ENCODE measurements around the gene JARID2.
A peak's percentile ranks its signal among the peaks of the same experiment; 100 is the strongest.

JARID2 gene

GRCh38 chr6:15437090-15437635, 191.3 kb downstream of the JARID2 start:
- no peak for DNase-seq (ENCODE audit: low read depth in 3 of 3)

- no peak for DNase-seq (ENCODE audit: low read depth in 3 of 3)
Measured at GRCh38 chr6:15439410-15440025, 193.6 kb downstream of the JARID2 start.

- no peak for DNase-seq (ENCODE audit: low read depth in 3 of 3)
Measured at GRCh38 chr6:15440040-15440439, 194.2 kb downstream of the JARID2 start.

- DNase-seq (ENCODE audit: low read depth in 3 of 3), result peak in 1 of 3 donors; percentile 17
Measured at GRCh38 chr6:15441215-15441868, 195.5 kb downstream of the JARID2 start.

- DNase-seq (ENCODE audit: low read depth in 3 of 3), result no peak
Measured at GRCh38 chr6:15441981-15442380, 196.1 kb downstream of the JARID2 start.

- DNase-seq (ENCODE audit: low read depth in 3 of 3), result no peak
Measured at GRCh38 chr6:15442467-15442866, 196.6 kb downstream of the JARID2 start.

- DNase-seq (ENCODE audit: low read depth in 3 of 3), result no peak
Measured at GRCh38 chr6:15443119-15443830, 197.4 kb downstream of the JARID2 start.

- no peak for DNase-seq (ENCODE audit: low read depth in 3 of 3)
Measured at GRCh38 chr6:15444081-15444731, 198.3 kb downstream of the JARID2 start.

GRCh38 chr6:15444881-15445280, 199.0 kb downstream of the JARID2 start:
- no peak for DNase-seq (ENCODE audit: low read depth in 3 of 3)

- DNase-seq (ENCODE audit: low read depth in 3 of 3), result no peak
Measured at GRCh38 chr6:15447546-15448267, 201.8 kb downstream of the JARID2 start.

- no peak for DNase-seq (ENCODE audit: low read depth in 3 of 3)
Measured at GRCh38 chr6:15449011-15449410, 203.1 kb downstream of the JARID2 start.

- DNase-seq (ENCODE audit: low read depth in 3 of 3), result no peak
Measured at GRCh38 chr6:15451738-15452137, 205.9 kb downstream of the JARID2 start.

GRCh38 chr6:15452182-15452941, 206.5 kb downstream of the JARID2 start:
- no peak for DNase-seq (ENCODE audit: low read depth in 3 of 3)

GRCh38 chr6:15453186-15453585, 207.3 kb downstream of the JARID2 start:
- DNase-seq (ENCODE audit: low read depth in 3 of 3), result no peak

GRCh38 chr6:15453622-15454021, 207.8 kb downstream of the JARID2 start:
- no peak for DNase-seq (ENCODE audit: low read depth in 3 of 3)

GRCh38 chr6:15456422-15456821, 210.6 kb downstream of the JARID2 start:
- DNase-seq (ENCODE audit: low read depth in 3 of 3), result no peak

- DNase-seq (ENCODE audit: low read depth in 3 of 3), result no peak
Measured at GRCh38 chr6:15457121-15457650, 211.3 kb downstream of the JARID2 start.

- DNase-seq (ENCODE audit: low read depth in 3 of 3), result no peak
Measured at GRCh38 chr6:15458021-15458459, 212.2 kb downstream of the JARID2 start.

- no peak for DNase-seq (ENCODE audit: low read depth in 3 of 3)
Measured at GRCh38 chr6:15460110-15460727, 214.3 kb downstream of the JARID2 start.
